Measurements from ENCODE around the gene PARP1.

Gene PARP1

DNA sequence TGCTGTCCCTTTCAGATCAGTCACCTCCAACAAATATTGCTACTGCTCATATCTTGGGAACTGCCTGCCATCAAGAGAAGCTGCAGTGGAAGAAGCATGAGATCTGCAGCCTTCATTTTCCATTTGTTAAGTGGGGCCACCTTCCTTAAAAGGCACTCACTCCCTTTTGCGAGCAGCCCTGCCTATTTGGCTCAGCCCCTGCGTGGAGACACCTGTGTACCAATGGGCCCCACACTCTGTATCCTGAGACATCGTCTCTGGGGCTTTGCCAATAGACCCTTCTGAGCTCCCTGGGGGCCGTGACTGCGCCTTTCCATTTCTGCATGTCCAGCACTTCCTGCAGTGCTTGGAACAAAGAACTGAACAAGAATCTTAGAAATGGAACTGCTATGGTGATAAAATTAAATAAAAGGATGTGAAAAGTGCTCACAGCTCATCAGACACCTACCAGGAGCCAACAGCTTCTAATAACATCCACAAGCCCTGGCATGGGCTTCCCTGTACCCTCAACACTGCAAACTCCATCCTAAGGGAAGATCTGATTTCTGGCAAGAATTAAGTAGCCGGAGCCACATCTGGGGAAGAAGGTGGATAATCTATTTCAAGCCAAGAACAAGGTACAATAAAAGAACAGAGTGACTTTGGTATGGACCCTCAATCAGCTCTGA lies 36.7 kb downstream of the PARP1 start:
- TF ChIP-seq, protein P1, sequence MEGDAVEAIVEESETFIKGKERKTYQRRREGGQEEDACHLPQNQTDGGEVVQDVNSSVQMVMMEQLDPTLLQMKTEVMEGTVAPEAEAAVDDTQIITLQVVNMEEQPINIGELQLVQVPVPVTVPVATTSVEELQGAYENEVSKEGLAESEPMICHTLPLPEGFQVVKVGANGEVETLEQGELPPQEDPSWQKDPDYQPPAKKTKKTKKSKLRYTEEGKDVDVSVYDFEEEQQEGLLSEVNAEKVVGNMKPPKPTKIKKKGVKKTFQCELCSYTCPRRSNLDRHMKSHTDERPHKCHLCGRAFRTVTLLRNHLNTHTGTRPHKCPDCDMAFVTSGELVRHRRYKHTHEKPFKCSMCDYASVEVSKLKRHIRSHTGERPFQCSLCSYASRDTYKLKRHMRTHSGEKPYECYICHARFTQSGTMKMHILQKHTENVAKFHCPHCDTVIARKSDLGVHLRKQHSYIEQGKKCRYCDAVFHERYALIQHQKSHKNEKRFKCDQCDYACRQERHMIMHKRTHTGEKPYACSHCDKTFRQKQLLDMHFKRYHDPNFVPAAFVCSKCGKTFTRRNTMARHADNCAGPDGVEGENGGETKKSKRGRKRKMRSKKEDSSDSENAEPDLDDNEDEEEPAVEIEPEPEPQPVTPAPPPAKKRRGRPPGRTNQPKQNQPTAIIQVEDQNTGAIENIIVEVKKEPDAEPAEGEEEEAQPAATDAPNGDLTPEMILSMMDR (IDR thresholded peaks at IDR 0.05; ENCODE audit: control insufficient read depth, extremely low read depth, insufficient read depth), result no peak
- H3K4me3 ChIP-seq (ENCODE audit: low read depth, low read length), result no peak overlapping the region
- DNase-seq (ENCODE audit: low read depth), result no peak

DNA sequence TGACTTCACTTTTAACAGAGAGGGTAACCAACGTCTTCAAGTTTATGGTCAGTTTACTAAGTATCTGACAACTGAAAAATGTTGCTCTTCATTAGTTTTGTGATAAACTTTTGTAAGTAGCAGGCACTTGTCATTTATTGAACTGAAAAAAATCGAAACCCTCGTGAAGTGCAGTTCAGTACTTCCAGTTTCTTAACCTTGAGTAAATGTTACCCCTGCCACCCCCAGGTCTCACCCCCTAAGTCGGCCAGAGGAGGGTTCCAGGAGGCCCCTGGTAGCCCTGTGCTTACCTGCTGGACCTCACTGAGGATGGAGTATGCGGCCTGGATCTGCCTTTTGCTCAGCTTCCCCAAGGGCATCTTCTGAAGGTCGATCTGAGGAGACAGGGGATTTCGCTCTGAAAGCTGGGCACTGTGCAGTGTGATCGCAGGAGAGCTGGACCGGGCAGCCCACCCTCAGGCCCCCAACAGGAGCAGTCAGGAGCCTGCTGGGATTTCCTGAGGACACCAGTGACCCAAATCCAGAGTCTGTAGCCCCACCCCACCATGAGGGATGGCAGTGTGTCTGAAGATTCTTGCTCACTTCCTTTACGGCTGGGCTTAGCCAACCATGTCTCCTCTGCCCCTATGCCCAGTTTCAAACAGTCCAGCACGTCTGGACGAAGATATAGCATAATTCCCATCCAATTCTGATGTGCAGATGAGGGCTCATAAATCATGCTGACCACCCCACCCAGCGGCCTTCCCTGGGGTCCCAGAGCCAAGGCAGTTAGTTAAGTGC lies 37.6 kb downstream of the PARP1 start:
- no peak for DNase-seq (ENCODE audit: low read depth)
- no peak overlapping the region for H3K4me3 ChIP-seq (ENCODE audit: low read depth, low read length)
- TF ChIP-seq, protein P1 (IDR thresholded peaks at IDR 0.05; ENCODE audit: control insufficient read depth, extremely low read depth, insufficient read depth), result no peak

DNA sequence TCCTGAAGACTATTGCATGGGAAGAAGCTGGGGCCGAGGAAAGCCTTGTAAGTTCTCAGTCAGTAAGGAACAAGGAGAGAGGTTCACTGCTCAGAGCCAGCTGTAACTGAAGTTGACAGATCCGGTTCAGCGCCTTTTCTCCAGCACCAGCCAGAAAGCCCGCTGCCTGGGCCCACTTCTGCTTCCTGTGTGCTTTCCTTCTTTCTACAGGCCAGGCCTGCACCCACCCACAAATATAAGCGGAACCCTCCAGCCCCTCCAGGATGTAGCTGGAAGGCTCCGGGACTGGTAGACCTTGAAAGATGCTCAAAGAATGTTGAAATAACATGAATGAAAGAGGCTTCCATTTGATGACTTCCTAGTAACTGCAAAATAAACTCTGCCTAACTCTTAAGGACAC lies 38.8 kb downstream of the PARP1 start:
- DNase-seq (ENCODE audit: low read depth), result no peak
- TF ChIP-seq, protein P1 (IDR thresholded peaks at IDR 0.05; ENCODE audit: control insufficient read depth, extremely low read depth, insufficient read depth), result no peak
- H3K4me3 ChIP-seq (ENCODE audit: low read depth, low read length), result no peak overlapping the region

DNA sequence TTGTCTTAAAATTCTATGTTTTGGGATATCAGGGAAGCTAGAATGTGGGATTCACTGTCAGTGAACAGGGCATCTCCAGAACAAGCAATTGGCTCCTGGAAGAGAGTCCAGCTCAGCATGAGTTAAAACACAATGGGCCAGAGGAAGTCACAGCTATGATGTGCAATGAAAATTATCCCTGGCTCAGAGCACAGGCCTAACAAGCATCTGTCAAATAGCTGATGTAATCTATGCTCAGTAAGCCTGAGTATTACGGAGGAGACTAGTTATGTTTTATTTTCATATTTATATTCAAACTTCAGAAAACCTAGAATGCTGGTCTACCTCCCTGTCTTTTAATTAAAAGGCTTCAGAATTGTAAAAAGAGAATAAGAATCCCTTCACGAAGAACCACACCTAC lies 41.6 kb downstream of the PARP1 start:
- no peak overlapping the region for H3K4me3 ChIP-seq (ENCODE audit: low read depth, low read length)
- TF ChIP-seq, protein P1 (IDR thresholded peaks at IDR 0.05; ENCODE audit: control insufficient read depth, extremely low read depth, insufficient read depth), result no peak
- no peak for DNase-seq (ENCODE audit: low read depth)

DNA sequence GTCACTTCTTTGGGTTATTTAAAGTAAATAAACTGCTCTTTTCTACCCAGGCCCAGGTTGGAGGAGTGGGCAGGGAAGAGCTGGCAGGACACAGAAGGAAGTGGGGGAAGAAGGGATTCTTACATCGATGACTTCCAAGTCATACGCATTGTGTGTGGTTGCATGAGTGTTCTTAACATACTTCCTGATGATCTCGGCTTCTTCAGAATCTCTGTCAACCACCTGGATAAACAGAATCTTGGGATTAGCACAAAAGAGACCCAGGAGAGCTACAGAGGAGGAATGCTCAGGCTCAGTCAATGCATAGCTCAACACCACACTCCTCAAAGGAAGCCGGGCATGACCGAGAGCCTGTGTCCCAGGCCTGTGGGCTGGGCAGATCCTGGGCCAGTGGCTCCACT lies 42.1 kb downstream of the PARP1 start:
- TF ChIP-seq, protein P1 (IDR thresholded peaks at IDR 0.05; ENCODE audit: control insufficient read depth, extremely low read depth, insufficient read depth), result no peak
- no peak overlapping the region for H3K4me3 ChIP-seq (ENCODE audit: low read depth, low read length)
- no peak for DNase-seq (ENCODE audit: low read depth)

DNA sequence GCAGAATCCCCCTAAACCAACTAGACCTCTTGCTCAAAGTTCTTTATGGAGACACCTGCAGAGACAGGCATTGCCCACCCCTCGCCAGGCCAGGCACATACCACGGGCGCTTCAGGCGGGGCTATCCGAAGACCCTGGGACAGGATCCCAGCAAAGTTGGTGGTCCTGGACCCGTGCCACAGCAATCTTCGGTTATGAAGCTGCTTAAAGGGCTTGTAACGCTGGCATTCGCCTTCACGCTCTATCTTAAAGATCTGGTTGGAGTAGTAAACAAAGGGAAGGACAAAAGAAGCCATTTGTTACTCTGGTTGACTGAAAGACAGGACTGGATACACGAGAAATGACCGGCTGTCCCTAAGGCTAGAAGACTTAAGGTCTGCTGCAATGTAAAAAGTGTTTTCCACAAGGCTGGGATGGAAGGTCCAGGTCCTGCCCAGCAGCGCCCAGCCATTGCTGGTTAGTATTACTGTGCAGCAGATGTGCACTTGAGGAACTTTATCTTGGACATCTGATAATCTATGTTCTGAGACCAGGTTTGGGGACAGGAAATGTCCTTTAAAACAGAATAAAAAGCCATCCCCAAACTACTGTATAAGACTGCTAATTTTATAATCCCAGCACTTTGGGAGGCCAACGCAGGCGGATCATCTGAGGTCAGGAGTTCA lies 42.9 kb downstream of the PARP1 start:
- TF ChIP-seq, protein P1 (IDR thresholded peaks at IDR 0.05; ENCODE audit: control insufficient read depth, extremely low read depth, insufficient read depth), result no peak
- no peak for DNase-seq (ENCODE audit: low read depth)

More for the DNA sequence above, 42.9 kb downstream of the PARP1 start:
- no peak overlapping the region for H3K4me3 ChIP-seq (ENCODE audit: low read depth, low read length)

All from LNCaP clone FGC (cell line).